HepG2 (cell line): ENCODE results near the gene PPP1CB. TPM values are rescaled to one million over a fixed set of nuclear protein-coding genes. Genes with fewer than 3 reads are reported as not detected.

ENCODE experiments used
- AGO2 ChIP-seq: fragments of 200-400 bp; formaldehyde crosslinking; optimal IDR thresholded peaks from 2 replicates; pipeline ENCODE3; 2017; ENCODE audit warnings: mild to moderate bottlenecking, low read depth, low read length, moderate library complexity
- ATF1 ChIP-seq: IDR thresholded peaks from 2 replicates; pipeline ENCODE4 v1.6.1; 2016; ENCODE audit warnings: mild to moderate bottlenecking, control low read depth
- BCL3 ChIP-seq: sonication (generic); formaldehyde crosslinking; IDR thresholded peaks from 2 replicates; pipeline ENCODE4 v1.5.1; 2020; ENCODE audit warnings: mild to moderate bottlenecking, missing genetic modification reagents, moderate library complexity
- CEBPB ChIP-seq: IDR thresholded peaks from 2 replicates; pipeline ENCODE4 v1.6.1; 2011; ENCODE audit warnings: low read depth, low read length, improper control_type of control experiment, borderline replicate concordance
- CHCHD3 ChIP-seq: sonication (generic); formaldehyde crosslinking; IDR thresholded peaks from 2 replicates; pipeline ENCODE4 v1.8.0; 2022; ENCODE audit warnings: mild to moderate bottlenecking, missing genetic modification reagents, moderate library complexity
- E2F5 ChIP-seq: sonication (generic); formaldehyde crosslinking; conservative IDR thresholded peaks from 2 replicates; pipeline ENCODE4 v1.4.0; 2020; ENCODE audit warnings: missing genetic modification reagents
- EEA1 ChIP-seq: sonication (generic); formaldehyde crosslinking; IDR thresholded peaks from 2 replicates; pipeline ENCODE4 v1.5.1; 2020; ENCODE audit warnings: mild to moderate bottlenecking, missing genetic modification reagents, borderline replicate concordance
- FOXO1 ChIP-seq: sonication (generic); formaldehyde crosslinking; IDR thresholded peaks from 2 replicates; pipeline ENCODE4 v1.4.0; 2020; ENCODE audit warnings: missing genetic modification reagents
- KDM6A ChIP-seq: IDR thresholded peaks from 2 replicates; pipeline ENCODE4 v1.6.1; 2016; ENCODE audit warnings: low read depth
- MLX ChIP-seq: IDR thresholded peaks from 2 replicates; pipeline ENCODE4 v1.6.1; 2016
- MYPOP ChIP-seq: sonication (generic); formaldehyde crosslinking; IDR thresholded peaks from 2 replicates; pipeline ENCODE4 v1.8.1; 2023; ENCODE audit warnings: mild to moderate bottlenecking, moderate library complexity, missing genetic modification reagents
- NKX3-1 ChIP-seq: sonication (generic); formaldehyde crosslinking; IDR thresholded peaks from 2 replicates; pipeline ENCODE4 v1.5.0; 2020; ENCODE audit warnings: missing genetic modification reagents
- RELA ChIP-seq: sonication (generic); formaldehyde crosslinking; IDR thresholded peaks from 2 replicates; pipeline ENCODE4 v1.4.0; 2020; ENCODE audit warnings: missing genetic modification reagents
- TFE3 ChIP-seq: IDR thresholded peaks from 2 replicates; pipeline ENCODE4 v1.6.1; 2016
- WIZ ChIP-seq: sonication (generic); formaldehyde crosslinking; IDR thresholded peaks from 2 replicates; pipeline ENCODE4 v1.5.1; 2020; ENCODE audit warnings: mild to moderate bottlenecking, missing genetic modification reagents
- ZBTB1 ChIP-seq: sonication (generic); formaldehyde crosslinking; IDR thresholded peaks from 2 replicates; pipeline ENCODE4 v1.4.0; 2020; ENCODE audit warnings: missing genetic modification reagents, borderline replicate concordance
- ZKSCAN8 ChIP-seq: IDR thresholded peaks from 2 replicates; pipeline ENCODE4 v1.6.1; 2016; ENCODE audit warnings: borderline replicate concordance, missing genetic modification reagents, missing compliant biosample characterization
- ZNF264 ChIP-seq: sonication (generic); formaldehyde crosslinking; IDR thresholded peaks from 2 replicates; pipeline ENCODE4 v1.4.0; 2020; ENCODE audit warnings: missing genetic modification reagents
- ZNF280B ChIP-seq: sonication (generic); formaldehyde crosslinking; IDR thresholded peaks from 2 replicates; pipeline ENCODE4 v1.5.0; 2020; ENCODE audit warnings: missing genetic modification reagents, mild to moderate bottlenecking, borderline replicate concordance
- ZNF772 ChIP-seq: sonication (generic); formaldehyde crosslinking; IDR thresholded peaks from 2 replicates; pipeline ENCODE4 v1.5.0; 2020; ENCODE audit warnings: mild to moderate bottlenecking, missing genetic modification reagents
- ZNF777 ChIP-seq: sonication (generic); formaldehyde crosslinking; IDR thresholded peaks from 2 replicates; pipeline ENCODE4 v1.4.0; 2020; ENCODE audit warnings: missing genetic modification reagents
- ZNF883 ChIP-seq: sonication (generic); formaldehyde crosslinking; IDR thresholded peaks from 2 replicates; pipeline ENCODE4 v1.5.1; 2020; ENCODE audit warnings: mild to moderate bottlenecking, missing genetic modification reagents; ENCODE audit errors: not compliant biosample characterization
- ZNF891 ChIP-seq: sonication (generic); formaldehyde crosslinking; IDR thresholded peaks from 2 replicates; pipeline ENCODE4 v1.5.0; 2020; ENCODE audit warnings: mild to moderate bottlenecking, missing genetic modification reagents
- polyA plus RNA-seq, 8 experiments: library from polyadenylated mRNA; depleted of rRNA in 3 of 8; stranded (reverse) in 7 of 8; unstranded in 1 of 8; fragments of >200 nt; fragmentation: Illumina TruSeq in 4 of 8; extraction: Trizol in 4 of 8; gene quantifications; 2 replicates each; pipeline versions ENCODE4 v1.2.1 to v1.2.3, GENCODE V29; 2011 to 2016; ENCODE audit warnings: low read depth in 4 of 8, missing spikeins in 1 of 8, mixed read lengths in 1 of 8; ENCODE audit not compliant: insufficient read depth in 1 of 8
- total RNA-seq, 5 experiments: library from RNA; depleted of rRNA; stranded (reverse); fragments of >200 nt; fragmentation: Illumina TruSeq; extraction: Trizol; gene quantifications; 2 replicates each; pipeline ENCODE4 v1.2.3, GENCODE V29; 2016; ENCODE audit warnings: low read depth in 1 of 5

PPP1CB gene
- total and polyA plus RNA-seq, 2 of the 13 experiments (the other 11 are each of a cell fraction or from before 2014, with no cell fraction given) = 46.9 to 109 TPM

GRCh38 chr2:28751956-28752630 lies 463 bp downstream of the PPP1CB start (continued):
- TF ChIP-seq ZNF772 (CRISPR knock-in tag) (peak; percentile 4; the same call in 1 of the 2 replicates), ZKSCAN8 (CRISPR knock-in tag) (peak; percentile 3; the same call in 1 of the 2 replicates), ZBTB1 (CRISPR knock-in tag) (no peak), MLX (CRISPR knock-in tag) (0 out of 2 replicates have a peak, but pooled peaks have one; percentile 1), EEA1 (CRISPR knock-in tag) (peak; percentile 86; the same call in 1 of the 2 replicates), AGO2 (peak; percentile 87), KDM6A (0 out of 2 replicates have a peak, but pooled peaks have one; percentile 24), ZNF777 (CRISPR knock-in tag) (peak; percentile 18; the same call in 1 of the 2 replicates), FOXO1 (CRISPR knock-in tag) (peak; percentile 15; the same call in 1 of the 2 replicates), NKX3-1 (CRISPR knock-in tag) (0 out of 2 replicates have a peak, but pooled peaks have one; percentile 2), BCL3 (CRISPR knock-in tag) (0 out of 2 replicates have a peak, but pooled peaks have one; percentile 2), ZNF883 (CRISPR knock-in tag) (no peak), TFE3 (CRISPR knock-in tag) (0 out of 2 replicates have a peak, but pooled peaks have one; percentile 12), MYPOP (no peak), CHCHD3 (CRISPR knock-in tag) (peak; percentile 89; the same call in 1 of the 2 replicates), ZNF891 (CRISPR knock-in tag) (0 out of 2 replicates have a peak, but pooled peaks have one; percentile 34), ZNF280B (CRISPR knock-in tag) (peak; percentile 46; the same call in 1 of the 2 replicates), ATF1 (CRISPR knock-in tag) (no peak), RELA (no peak), E2F5 (CRISPR knock-in tag) (0 out of 2 replicates have a peak, but pooled peaks have one; percentile 27), CEBPB (no peak), ZNF264 (CRISPR knock-in tag) (no peak), WIZ (CRISPR knock-in tag) (peak; percentile 66; the same call in 1 of the 2 replicates)
